ENCODE measurements around the gene LIMK2. TPM values are rescaled to one million over a fixed set of nuclear protein-coding genes. Genes with fewer than 3 reads are reported as not detected.

The LIMK2 gene
- total RNA-seq, 2 experiments from 2014 or later: 31.8 to 34.4 TPM

DNA sequence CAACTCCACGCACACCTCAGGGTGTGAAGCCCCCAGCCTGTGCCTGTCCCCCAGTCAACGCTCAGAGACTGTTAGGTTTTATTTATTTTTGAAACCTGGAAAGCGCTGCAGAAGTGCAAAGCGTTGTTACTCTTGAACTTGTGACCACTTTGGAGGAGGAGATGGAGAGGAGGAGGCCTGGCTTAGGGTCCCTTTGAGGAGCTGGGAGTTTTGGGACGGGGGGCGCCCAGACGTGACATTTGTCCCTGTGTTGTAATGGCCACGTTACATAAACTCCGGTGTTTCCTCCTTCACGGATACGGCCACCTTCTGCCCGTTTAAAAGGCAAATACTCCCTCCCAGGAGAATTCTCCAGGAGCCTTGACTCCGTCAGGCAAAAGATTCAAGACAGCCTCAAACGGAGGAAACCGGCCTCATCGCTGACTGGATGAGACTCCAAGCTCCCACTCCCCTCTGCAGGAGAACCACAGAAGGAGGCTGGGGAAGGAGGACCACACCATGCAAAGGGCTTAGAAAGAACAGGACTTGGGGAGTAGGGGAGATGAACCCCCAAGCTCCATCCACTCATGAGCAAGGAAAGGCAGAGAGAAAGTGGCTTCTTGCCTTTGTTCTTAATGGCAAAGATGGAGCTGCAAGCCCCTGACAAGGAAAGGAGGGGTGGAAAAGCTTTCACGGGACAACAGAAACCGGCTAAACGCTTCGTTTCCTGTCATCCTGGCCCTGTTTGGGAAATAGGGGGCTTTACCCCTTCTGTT, 79.6 kb downstream of the LIMK2 start:
- Mint-ChIP-seq H3K9me3 (ENCODE audit: low read depth) (peaks cover 2% of the 10 kb centered on the region), H3K27me3 (no peaks in the 10 kb centered on the region), H3K27ac (peak overlapping the region; percentile 97), H3K4me3 (peak overlapping the region; percentile 90), H3K4me1 (peaks cover 71% of the 10 kb centered on the region), H3K36me3 (ENCODE audit: low read depth) (peaks cover 26% of the 10 kb centered on the region)
- ChIA-PET POLR2A (interaction anchor here (0.6 to 5.6 kb wide), 11 partner anchors 8 to 323 kb away, joined by 3 to 38 read pairs (median 7); partner anchors contain the start of genes LIMK2, MORC2 and TUG1), CTCF (interaction anchor here (0.6 to 8.0 kb wide), 21 partner anchors 9 to 648 kb away, joined by 3 to 80 read pairs (median 4); partner anchors contain the start of genes LIMK2 and SELENOM)
- no peak for ATAC-seq
- DNase-seq: peak; percentile 39
- intact Hi-C loops (cut with DNase I, micrococcal nuclease): loop anchor here (1.0 to 5.0 kb wide), 18 partner anchors 11 to 869 kb away; partner anchors contain the start of genes DRG1 (in 2 of the 2), PATZ1 (in 2 of the 2), RNF185 (in 2 of the 2) and DEPDC5 (in 1 of the 2)

DNA sequence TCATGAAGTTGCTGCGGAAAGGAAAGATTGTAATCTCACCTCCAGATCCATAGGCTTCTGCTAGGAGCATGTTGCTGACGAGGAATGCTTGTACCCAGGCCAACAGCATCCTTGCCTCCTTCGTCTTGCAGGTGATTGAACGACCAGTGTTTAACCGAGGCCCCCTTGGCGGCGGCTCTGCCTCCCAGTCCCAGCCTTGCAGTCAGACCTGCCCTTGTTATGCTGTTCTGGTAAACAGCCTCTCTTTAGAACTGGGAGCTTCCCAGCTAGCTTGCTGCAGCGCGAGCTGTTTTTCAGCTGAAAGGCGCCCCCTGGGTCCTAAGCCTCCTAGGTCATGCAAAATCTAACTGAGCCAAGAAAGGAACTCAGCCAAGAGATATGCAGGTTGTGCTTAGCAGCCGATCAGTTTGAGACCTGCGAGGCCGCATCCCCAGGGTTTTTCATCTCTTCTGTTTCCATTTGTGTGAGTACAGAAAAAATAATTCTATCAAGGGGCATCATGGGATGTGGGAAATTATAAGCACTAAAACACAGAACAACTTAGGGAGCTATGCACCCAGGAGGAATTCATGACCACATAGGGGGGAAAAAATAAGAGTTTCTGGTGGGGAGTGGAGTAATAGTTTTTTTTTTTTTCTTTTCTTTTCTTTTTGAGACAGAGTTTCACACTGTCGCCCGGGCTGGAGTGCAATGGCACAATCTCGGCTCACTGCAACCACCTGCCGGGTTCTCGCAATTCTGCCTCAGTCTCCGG, 80.3 kb downstream of the LIMK2 start, which contains the start of gene PIK3IP1:
TSS of gene PIK3IP1 (minus strand) at position 253 of the 754 bp plus-strand sequence. CDS start at position 109, 144 bp downstream.
- POLR2A ChIA-PET: interaction anchor here (0.6 to 5.6 kb wide), 12 partner anchors 11 to 613 kb away, joined by 3 to 38 read pairs (median 6); partner anchors contain the start of genes LIMK2, MORC2 and TUG1
- CTCF ChIA-PET: interaction anchor here (0.6 to 8.0 kb wide), 23 partner anchors 8 to 648 kb away, joined by 3 to 80 read pairs (median 4); partner anchors contain the start of genes LIMK2 and SELENOM
- Mint-ChIP-seq H3K9me3 (ENCODE audit: low read depth) (peaks cover 2% of the 10 kb centered on the region), H3K36me3 (ENCODE audit: low read depth) (peaks cover 26% of the 10 kb centered on the region), H3K4me3 (peak within 1 kb of the TSS; percentile 90), H3K27ac (peak within 1 kb of the TSS; percentile 97), H3K27me3 (no peaks in the 10 kb centered on the region), H3K4me1 (peaks cover 70% of the 10 kb centered on the region)
- intact Hi-C loops (cut with DNase I, micrococcal nuclease): loop anchor here (1.0 to 5.0 kb wide), 17 partner anchors 12 to 870 kb away; partner anchors contain the start of genes DRG1 (in 2 of the 2), PATZ1 (in 2 of the 2), RNF185 (in 2 of the 2) and DEPDC5 (in 1 of the 2)
- ATAC-seq (peak; percentile 64), DNase-seq (peak; percentile 92)

DNA sequence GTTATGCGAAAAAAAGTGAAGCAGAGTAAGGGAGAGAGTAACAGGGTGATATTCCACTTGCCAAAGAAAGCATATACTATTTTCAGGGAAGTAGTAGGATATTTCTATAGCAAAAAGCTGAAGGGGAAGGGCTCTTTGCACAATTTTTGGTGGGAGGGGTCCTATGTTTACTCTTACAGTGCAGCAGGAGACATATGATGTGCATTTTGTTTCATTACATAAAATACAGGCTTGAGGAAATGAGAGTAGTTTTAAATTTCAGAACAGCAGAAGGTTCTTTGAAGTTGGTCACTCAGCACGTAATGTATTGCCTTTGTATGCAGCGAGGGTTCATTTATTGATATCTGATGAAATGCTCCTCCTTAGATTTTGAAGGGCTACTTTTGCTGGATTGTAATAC, 83.3 kb downstream of the LIMK2 start:
- H3K4me1 Mint-ChIP-seq: peaks cover 51% of the 10 kb centered on the region
- H3K9me3 Mint-ChIP-seq (ENCODE audit: low read depth): peaks cover 2% of the 10 kb centered on the region
- no peaks in the 10 kb centered on the region for H3K27me3 Mint-ChIP-seq
- H3K27ac Mint-ChIP-seq: peak overlapping the region; percentile 61
- CTCF ChIA-PET: interaction anchor here (0.5 to 8.0 kb wide), 2 partner anchors 16 to 236 kb away, joined by 3 to 80 read pairs; no protein-coding TSS in a partner anchor
- H3K36me3 Mint-ChIP-seq (ENCODE audit: low read depth): peaks cover 7% of the 10 kb centered on the region
- intact Hi-C loops (cut with DNase I, micrococcal nuclease): no loop called here
- POLR2A ChIA-PET: no interaction called here
- H3K4me3 Mint-ChIP-seq: peak overlapping the region; percentile 51
- no peak for ATAC-seq
- DNase-seq: no peak

DNA sequence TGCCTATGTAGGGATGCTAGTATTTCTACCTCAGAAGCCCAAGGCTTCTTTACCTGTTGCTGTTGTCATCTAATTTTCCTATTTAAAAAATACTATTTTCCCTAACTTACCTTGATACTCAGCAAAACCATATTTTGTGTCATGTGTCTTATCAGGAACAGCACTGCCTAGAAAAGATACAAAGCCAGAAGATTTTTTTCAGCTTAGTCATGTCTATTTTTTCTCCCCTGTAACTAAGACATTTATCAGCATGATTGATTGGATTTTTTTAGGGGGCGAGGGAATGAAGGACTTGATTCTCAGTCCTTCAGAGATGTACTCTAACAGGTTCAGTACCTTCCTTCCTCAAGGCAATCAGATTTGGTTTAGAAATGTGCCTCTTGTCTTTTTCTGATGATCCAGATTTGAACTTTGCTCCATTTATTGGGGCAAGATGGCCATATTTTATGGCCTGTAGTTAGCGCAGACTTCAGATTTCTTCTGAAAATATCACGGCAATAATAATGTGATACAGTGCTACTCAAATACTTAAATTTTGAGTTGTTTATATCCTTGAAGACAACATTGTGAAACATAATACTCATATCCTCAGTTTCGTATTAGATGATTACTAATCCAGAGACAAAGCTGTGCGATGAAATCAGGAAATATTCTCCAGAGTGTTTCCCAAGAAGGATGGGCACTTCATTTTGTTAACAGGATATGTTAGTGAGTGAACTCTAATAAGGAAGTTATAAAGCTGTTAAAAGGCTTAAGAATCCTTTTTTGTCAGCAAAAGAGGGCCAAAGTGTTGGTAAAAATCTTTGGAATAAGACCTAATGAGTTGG, 83.9 kb downstream of the LIMK2 start:
- peak overlapping the region; percentile 75 for H3K27ac Mint-ChIP-seq
- H3K4me1 Mint-ChIP-seq: peaks cover 54% of the 10 kb centered on the region
- no peaks in the 10 kb centered on the region for H3K27me3 Mint-ChIP-seq
- peaks cover 2% of the 10 kb centered on the region for H3K9me3 Mint-ChIP-seq (ENCODE audit: low read depth)
- intact Hi-C loops (cut with DNase I, micrococcal nuclease): no loop called here
- CTCF ChIA-PET: interaction anchor here (0.5 to 8.0 kb wide), 6 partner anchors 13 to 235 kb away, joined by 3 to 80 read pairs (median 5); no protein-coding TSS in a partner anchor
- ATAC-seq (peak; percentile 10), DNase-seq (no peak)
- H3K36me3 Mint-ChIP-seq (ENCODE audit: low read depth): peaks cover 5% of the 10 kb centered on the region
- H3K4me3 Mint-ChIP-seq: peak overlapping the region; percentile 51
- POLR2A ChIA-PET: no interaction called here

DNA sequence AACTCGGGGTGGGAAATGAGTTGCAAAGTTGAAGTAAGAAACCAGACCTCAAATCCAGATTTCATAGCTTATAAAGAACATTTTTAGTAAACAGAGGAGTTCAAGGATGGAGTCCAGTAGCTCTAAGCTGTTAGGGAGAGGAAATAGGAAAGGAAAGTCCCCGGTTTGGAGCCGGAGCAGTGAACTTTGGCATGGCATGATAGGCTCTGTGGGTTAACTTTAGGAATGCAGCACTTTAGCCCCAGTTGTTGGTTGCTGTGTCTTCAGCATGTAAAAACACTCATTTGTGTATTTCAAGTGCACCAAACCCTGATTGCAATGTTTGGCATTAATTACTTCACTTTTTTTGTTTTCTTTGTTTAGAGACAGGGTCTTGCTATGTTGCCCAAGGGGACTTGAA, 88.8 kb downstream of the LIMK2 start:
- Mint-ChIP-seq H3K27me3 (no peaks in the 10 kb centered on the region), H3K4me1 (peaks cover 37% of the 10 kb centered on the region), H3K27ac (no peak overlapping the region), H3K4me3 (no peak overlapping the region), H3K36me3 (ENCODE audit: low read depth) (no peaks in the 10 kb centered on the region), H3K9me3 (ENCODE audit: low read depth) (no peaks in the 10 kb centered on the region)
- ChIA-PET POLR2A (no interaction called here), CTCF (interaction anchor here (0.6 to 2.5 kb wide), 9 partner anchors 9 to 234 kb away, joined by 3 to 18 read pairs (median 4); partner anchors contain the start of gene PIK3IP1)
- ATAC-seq: no peak
- intact Hi-C loops (cut with DNase I, micrococcal nuclease): no loop called here
- DNase-seq: no peak

DNA sequence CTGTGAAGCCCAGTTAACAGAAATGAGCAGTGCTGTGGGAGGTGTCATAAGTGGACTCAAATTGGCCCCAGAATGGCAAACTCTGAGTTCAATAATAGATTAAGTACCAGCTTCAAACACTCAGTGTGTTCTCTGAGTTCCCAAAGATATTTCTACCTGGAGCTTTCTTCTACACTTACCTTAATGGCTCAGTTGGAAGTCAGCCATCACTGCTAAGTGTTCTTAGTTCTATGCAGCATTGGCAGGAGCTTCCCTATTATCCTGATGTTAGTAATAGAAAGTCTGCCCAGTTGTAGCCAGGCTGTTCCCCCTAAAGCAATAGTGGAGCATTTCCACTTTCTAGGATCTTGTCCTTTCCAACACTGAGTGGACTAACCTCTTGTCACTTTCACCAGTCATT, 89.9 kb downstream of the LIMK2 start:
- no peak overlapping the region for H3K27ac Mint-ChIP-seq
- intact Hi-C loops (cut with DNase I, micrococcal nuclease): no loop called here
- ATAC-seq: no peak
- no peaks in the 10 kb centered on the region for H3K27me3 Mint-ChIP-seq
- H3K4me1 Mint-ChIP-seq: peaks cover 34% of the 10 kb centered on the region
- peaks cover 4% of the 10 kb centered on the region for H3K36me3 Mint-ChIP-seq (ENCODE audit: low read depth)
- POLR2A ChIA-PET: no interaction called here
- H3K9me3 Mint-ChIP-seq (ENCODE audit: low read depth): no peaks in the 10 kb centered on the region
- no peak overlapping the region for H3K4me3 Mint-ChIP-seq
- CTCF ChIA-PET: interaction anchor here (0.5 to 2.5 kb wide), 6 partner anchors 10 to 208 kb away, joined by 3 to 18 read pairs (median 5); partner anchors contain the start of gene PIK3IP1
- no peak for DNase-seq

DNA sequence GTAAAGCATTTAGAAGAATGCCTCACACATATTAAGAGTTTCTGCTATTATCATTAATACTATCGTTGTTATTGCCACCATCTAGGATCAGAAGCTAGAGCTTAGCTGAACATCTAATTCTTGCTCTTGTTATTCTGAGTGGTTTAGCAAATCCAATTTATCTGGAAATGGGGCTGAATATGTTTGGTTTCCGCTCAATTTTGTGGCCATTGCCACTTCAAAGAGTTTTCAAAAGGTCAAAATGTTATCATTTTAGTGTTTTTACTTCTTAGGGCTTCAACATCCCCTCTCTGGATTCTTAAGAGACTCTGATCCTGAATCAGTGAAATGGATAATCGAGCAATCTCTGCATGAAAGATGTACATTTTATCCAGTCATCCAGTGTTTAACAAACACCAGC, 90.4 kb downstream of the LIMK2 start:
- Mint-ChIP-seq H3K27ac (no peak overlapping the region), H3K9me3 (ENCODE audit: low read depth) (no peaks in the 10 kb centered on the region), H3K27me3 (no peaks in the 10 kb centered on the region), H3K4me1 (peaks cover 32% of the 10 kb centered on the region), H3K36me3 (ENCODE audit: low read depth) (peaks cover 4% of the 10 kb centered on the region), H3K4me3 (no peak overlapping the region)
- DNase-seq (no peak), ATAC-seq (no peak)
- intact Hi-C loops (cut with DNase I, micrococcal nuclease): no loop called here
- POLR2A ChIA-PET: interaction anchor here (0.6 kb wide), 1 partner anchor 18 kb away, joined by 3 read pairs; no protein-coding TSS in a partner anchor
- CTCF ChIA-PET: interaction anchor here (0.5 to 2.4 kb wide), 8 partner anchors 10 to 208 kb away, joined by 3 to 8 read pairs (median 4); partner anchors contain the start of gene PIK3IP1

DNA sequence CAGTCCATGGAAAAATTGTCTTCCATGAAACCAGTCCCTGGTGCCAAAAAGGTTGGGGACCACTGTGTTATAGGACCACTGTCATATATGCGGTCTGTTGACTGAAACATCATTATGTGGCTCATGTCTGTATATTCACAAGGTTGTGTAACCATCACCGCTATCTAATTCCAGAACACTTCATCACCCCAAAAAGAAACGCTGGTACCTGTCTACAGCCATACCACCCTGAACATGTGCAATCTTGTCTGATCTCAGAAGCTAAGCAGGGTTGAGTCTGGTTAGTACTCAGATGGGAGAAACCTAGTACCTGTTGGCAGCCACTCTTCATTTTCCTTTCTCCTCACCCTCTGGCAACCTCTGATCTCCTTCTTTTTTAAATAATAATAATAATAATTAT, 93.1 kb downstream of the LIMK2 start:
- H3K9me3 Mint-ChIP-seq (ENCODE audit: low read depth): no peaks in the 10 kb centered on the region
- intact Hi-C loops (cut with DNase I, micrococcal nuclease): no loop called here
- DNase-seq (no peak), ATAC-seq (no peak)
- peaks cover 4% of the 10 kb centered on the region for H3K36me3 Mint-ChIP-seq (ENCODE audit: low read depth)
- no peaks in the 10 kb centered on the region for H3K27me3 Mint-ChIP-seq
- ChIA-PET POLR2A (no interaction called here), CTCF (no interaction called here)
- H3K4me1 Mint-ChIP-seq: peaks cover 46% of the 10 kb centered on the region
- H3K4me3 Mint-ChIP-seq: no peak overlapping the region
- H3K27ac Mint-ChIP-seq: no peak overlapping the region

DNA sequence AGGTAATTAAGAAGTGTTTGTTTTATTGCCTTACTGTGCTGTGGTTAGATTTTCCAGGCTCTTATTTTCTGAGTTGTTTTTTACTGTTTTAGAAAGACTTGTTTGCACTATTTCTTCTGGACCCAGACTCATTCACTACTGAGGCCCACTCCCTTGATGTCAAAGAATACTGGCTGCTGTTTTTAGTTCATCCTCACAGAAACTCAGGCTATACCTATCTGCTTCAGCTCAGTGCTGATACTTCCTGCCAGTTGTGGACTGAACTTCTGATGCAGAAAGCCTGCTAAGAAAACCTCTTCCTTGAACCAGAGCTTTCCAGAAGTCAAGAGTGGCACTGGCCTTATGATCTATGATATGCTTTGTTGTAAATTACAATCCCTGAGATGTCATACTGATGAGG, 96.1 kb downstream of the LIMK2 start:
- Mint-ChIP-seq H3K36me3 (ENCODE audit: low read depth) (peaks cover 4% of the 10 kb centered on the region), H3K4me3 (no peak overlapping the region), H3K27me3 (no peaks in the 10 kb centered on the region), H3K27ac (peak overlapping the region; percentile 73), H3K4me1 (peaks cover 40% of the 10 kb centered on the region), H3K9me3 (ENCODE audit: low read depth) (no peaks in the 10 kb centered on the region)
- POLR2A ChIA-PET: interaction anchor here (0.6 to 1.2 kb wide), 2 partner anchors 16 to 922 kb away, joined by 5 to 6 read pairs; partner anchors contain the start of gene PIK3IP1
- intact Hi-C loops (cut with DNase I, micrococcal nuclease): no loop called here
- CTCF ChIA-PET: interaction anchor here (8.1 kb wide), 1 partner anchor 13 kb away, joined by 80 read pairs; the partner anchor contains the start of gene PIK3IP1
- DNase-seq (no peak), ATAC-seq (no peak)

Measured in activated CD4-positive, alpha-beta T cell treated with anti-CD3 and anti-CD28 coated beads for 36 hours (primary cell).